Activated T-helper 9 cell treated with anti-CD3 and anti-CD28 coated beads, Interleukin-2, amount 50 U/mL, for 16 hours (primary cell): ENCODE measurements around the gene MIPEP.
"Not testable (repeated sequence)": the region's sequence is repeated elsewhere in the genome, so short reads cannot be mapped to it uniquely, and the experiment has no call there.

Experiments used
- DNase-seq: peaks from one replicate; pipeline ENCODE4 v3.0.0-alpha.2; 2020; ENCODE audit warnings: low read depth

The MIPEP gene

DNA sequence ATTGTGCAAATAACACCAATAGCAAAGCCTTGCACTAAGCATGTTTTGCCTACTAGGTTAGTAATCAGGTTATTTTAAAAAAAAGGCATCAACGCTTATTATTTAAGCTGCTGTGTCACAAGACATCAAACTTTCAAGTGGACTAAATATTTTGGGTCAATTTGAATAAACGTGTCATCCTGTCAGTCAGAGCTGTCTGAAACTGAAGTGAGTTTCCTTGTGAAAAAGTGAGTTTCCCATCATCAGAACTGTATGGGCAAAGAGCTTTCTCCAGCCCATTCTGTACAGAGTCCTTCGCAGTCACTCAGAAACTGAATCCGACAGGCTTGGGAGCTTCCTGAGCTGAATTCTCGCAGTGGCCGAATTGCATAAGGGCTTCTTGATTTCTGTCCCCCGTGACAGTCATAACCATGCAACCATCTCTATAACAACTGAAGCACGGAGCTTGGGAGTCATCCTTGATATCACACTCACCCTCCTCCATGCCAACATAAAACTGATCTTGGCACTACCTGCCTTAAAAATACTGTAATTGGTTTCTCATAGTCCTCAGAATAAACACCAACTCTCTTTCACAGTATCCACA lies 139.8 kb downstream of the MIPEP start:
- no peak for DNase-seq

DNA sequence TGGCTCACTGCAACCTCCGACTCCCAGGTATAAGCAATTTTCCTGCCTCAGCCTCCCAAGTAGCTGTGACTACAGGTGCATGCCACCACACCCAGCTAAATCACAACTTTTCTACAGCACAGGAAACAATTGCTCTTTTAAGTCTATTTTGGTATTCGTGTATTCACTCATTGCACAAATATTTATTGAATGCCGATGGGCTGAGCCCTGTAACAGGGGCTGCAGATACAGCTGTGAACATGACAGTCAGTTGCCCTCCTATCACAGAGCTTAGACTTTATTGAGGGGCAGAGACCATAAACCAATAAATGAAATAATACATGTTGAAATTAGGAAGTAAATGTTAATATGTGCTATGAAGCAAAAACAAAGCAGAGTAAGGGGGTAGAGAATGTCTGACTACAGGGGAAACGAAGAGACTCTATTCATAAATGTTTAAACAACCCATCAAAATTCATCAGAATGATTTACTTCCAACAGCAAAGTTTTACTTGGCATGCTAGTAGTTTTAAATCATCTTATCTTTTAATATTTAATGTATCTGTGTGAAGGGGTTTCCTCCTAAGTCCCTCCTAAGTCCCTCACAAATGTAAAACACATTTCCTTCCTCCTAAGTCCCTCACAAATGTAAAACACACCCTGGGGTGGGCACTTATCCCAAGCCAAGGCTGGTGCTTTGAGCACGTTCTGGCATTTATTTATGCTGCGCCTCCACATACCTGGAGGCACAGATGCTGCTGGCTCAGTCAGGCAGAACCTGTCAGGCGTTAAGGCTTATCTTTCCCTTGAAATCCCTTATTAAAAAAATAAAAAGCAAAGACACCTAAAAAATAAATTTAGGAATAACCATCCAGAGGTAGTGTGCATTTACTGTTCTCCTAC lies 140.8 kb downstream of the MIPEP start:
- no peak for DNase-seq

DNA sequence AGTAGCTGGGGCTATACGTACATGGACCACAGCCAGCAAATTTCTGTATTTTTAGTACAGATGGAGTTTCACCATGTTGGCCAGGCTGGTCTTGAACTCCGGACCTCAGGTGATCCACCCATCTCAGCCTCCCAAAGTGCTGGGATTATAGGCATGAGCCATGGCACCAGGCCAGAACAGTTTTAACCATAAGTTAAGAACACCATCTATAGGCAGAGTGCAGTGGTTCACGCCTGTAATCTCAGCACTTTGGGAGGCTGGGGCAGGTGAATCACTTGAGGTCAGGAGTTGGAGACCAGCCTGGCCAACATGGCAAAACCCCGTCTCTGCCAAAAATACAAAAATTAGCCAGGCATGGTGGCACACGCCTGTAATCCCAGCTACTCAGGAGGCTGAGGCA lies 143.1 kb downstream of the MIPEP start:
- DNase-seq: not testable (repeated sequence)

DNA sequence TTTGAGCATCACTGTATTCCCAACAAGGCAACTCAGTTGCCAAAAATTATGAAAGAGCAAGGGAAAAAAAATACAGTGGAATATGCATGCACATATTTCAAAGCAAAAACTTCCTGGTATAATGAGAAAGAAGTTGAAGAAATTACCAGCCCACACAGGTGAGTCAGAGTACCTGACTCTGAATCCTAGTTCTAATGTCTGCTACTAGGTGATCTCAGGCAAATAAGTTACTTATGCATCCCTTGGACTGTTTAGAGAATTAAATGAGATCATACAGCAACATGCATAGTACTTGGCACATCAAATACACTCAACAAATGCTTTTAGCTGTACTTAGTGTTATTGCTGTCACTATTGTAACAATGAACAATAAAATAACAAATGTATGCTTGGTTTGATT lies 144.9 kb downstream of the MIPEP start:
- DNase-seq: no peak

DNA sequence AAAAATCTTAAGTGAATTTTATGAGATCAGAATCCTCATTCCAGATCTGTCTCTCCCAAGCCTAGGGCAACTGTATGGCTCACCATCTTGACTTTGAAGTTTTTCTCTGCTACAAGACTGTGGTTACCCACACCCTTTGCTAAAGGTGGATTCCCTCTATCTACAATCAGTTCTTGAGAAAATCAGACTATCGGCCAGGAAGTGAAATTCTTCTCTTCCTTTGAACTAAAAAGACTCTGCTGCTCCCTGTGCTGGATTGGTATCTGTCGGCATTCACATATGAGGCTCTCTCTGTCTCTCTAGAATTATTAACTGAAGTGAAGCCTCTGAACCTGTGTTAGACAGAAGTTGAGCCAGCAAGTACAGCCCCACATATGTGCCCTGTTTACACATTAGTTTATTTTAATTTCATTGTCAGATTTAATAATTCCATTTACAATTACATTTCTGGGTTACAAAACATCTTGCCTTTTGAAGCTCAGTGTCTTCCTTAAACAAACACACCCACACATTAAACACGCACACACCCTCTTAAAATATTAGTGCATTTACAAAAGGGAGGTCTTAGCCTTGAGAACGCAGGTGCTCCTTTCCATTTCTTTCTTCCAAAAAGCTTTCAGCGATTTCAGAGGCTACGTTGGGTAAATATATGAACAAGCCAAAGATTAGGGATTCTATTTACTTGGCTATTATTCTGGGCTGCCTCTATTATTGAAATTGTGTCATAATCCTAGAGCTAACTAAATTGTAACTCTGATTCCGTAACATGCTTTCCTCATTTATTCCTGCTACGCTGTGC lies 145.7 kb downstream of the MIPEP start:
- no peak for DNase-seq

DNA sequence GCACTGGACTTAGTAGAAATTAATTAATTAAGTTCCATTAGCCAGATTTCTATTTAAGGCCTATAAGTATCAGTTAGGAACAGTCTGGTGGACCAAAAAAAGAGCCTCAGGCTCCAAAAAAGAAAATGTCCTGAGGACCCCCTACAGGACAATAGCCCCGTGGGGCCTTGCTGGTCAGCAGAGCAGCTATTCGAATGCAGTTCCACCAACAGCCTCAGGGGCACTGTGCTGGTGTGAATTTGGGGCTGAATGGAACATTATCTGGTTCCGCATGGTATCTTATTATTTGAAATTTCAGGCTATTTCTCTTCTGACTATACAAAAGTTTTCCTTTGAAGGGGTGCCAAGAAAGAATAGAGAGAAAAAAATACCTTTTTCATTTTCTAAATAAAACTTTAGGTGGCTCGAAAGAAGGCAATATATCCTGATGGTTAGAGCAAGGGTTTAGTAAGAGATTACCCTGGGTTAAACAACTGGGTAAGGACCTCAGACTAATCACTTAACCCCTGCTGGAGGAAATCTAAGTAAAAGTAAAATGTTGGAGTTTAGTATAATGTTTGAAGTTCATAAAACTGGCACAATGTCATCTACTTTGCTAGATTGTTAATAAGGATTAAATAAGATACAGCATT lies 147.2 kb downstream of the MIPEP start:
- DNase-seq: no peak

DNA sequence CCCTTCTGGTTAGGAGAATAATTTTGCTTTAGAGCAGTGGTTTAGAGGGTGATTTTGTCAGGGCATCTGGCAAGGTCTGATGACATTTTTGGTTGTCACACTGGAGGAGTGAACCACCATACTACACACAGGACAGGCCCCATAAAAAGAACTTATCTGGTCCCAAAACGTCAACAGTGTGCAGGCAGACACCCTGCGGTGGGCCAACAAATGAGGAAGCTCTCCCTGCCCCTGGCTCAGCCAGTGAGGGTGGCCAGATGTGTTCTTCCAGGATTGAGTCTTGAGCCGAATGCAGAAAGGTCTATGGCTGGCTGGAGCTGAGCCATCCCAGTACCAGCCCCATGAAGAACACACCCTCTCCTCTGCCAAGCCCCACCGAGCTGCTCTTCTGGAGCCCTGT lies 149.2 kb downstream of the MIPEP start:
- no peak for DNase-seq

DNA sequence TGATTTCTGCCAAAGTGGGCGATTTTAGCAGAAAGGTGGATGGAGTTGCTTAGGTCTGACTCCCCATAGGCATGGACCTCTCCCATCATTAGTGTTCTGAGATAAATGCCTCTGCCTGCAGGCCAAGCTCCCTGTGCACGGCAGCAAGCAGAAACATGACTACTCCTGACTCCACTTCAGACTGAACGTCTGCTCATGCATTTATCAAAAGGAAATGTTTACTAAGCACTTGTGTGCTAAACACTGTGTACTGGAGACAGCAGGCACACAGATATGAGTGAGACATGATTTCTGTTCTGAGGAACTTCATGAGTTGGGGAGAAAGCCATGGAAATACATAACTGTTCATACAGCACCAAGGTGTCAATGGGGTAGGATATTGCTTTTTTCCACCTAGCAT lies 149.6 kb downstream of the MIPEP start:
- no peak for DNase-seq

DNA sequence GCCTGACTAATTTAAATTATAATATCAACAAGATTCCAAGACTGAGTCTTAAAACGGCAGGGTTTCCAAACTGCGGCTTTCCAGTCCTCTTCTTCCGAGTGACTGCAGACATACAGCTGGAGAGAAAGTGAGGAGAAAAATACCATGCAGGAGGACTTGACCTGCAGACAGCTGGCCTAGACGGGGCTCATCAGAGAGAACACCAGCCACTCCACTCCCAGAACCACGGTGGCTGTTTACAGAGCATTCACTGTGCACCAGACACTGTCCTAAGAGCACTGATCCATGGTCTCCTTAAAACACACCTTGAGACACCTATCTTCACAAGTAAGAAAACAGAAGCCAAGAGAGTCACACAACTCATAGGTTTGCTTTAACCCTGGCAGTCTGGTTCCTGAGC lies 152.7 kb downstream of the MIPEP start:
- no peak for DNase-seq

DNA sequence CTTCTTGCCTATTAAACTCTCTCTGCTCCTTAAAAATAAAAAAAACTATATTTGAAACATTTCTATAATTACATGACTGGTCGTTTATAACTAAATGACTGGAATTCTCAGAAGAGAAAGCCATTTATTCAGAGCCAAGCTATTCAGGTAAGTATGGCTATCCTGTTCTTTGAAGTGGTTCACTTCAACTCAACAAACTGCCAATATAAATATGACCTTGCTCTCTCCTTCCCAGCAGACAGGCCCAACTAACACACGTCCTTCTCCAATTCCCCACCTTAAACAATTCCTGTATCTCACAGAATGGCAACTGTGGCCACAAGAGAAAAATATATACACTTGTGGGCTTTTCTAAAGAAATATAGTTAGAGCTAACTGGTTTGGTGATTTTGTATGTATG lies 153.9 kb downstream of the MIPEP start:
- no peak for DNase-seq

DNA sequence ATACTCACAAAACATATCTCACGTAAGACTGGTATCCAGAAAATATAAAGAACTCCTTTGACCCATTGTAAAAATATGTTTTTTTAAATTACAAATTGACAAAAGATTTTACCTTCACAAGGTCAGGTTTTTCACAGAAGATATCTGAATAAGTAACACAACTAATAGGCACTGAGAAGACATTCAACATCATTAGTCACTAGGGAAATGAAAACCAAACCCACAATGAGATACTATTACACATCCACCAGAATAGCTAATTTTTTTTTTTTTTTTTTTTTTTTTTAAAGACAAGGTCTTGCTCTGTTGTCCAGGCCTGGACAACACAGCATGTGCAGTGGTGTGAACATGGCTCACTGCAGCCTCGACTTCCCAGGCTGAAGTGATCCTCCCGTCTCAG lies 157.5 kb downstream of the MIPEP start:
- DNase-seq: no peak

DNA sequence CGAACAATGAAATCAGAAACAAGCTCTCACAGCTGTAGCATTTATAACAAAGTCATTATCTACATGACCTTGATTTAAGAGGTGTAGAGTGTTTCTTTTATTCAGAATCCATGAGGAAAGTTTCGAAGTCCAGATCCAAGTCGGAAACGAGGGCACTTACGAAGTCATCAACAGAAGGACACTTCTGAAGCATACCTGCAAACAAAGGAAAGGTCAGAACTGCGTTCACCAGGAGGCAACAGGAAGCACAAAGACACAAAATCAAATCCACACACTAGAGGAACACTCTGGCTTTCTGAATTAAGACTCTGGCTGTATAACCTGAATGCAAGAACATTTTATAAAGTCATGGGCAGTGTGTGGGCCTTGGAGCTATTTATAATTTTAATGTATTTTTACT lies 158.9 kb downstream of the MIPEP start:
- no peak for DNase-seq

DNA sequence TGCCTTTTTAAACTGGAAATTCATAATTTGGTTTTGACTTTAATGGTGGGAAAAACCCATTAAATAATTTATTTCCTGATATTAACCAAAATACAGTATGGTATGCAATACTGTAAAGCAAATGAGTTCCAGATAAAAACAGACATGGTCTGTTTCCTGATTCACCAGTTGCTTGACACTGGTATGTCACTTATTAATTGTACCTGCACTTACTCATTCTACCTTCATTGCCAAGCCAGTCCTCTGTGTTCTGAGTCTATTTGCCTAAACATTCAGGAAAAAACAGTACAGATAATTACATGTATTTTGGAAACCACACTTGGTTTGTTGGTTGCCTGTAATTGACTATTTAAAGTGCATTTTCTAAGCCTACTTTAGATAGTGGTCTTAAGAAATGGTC lies 159.7 kb downstream of the MIPEP start:
- no peak for DNase-seq

DNA sequence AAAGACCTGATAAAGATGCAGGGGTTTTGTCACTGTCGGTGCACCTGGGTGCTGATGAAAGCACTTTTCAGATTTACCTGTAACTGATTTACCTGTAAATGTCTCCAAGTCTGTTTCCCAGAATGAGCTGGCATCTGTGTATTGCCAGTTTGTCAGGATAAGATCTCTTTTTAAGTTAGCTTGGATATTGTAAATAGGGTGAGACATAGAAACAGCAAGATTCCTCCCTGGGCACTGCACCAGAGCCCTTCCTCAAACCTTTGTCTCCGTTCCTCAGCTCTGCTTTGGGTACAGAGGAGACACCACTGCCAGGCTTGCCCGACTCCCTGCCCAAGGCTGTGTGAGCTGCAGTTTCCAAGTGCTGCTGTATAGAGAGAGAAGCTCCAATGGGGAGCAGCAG lies 160.4 kb downstream of the MIPEP start:
- DNase-seq: no peak

DNA sequence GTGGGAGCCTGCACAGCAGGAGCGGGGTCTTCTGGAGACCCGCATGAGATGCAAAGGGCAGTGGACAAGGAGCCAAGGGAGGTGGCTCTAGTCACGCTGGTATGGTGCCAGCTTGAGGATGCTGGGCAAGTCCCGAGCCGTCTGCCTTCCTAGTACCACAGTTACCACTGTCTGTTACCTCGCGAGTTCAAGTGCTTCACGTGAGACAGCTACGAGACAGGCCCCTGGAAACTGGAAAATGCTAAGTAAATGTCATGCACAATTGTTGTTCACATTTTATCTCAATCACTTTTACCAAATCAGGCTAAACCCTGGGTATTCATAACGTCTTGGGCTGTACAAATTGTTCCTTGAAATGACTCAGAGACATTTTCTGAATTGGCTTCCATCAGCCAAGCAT lies 163.3 kb downstream of the MIPEP start:
- no peak for DNase-seq

DNA sequence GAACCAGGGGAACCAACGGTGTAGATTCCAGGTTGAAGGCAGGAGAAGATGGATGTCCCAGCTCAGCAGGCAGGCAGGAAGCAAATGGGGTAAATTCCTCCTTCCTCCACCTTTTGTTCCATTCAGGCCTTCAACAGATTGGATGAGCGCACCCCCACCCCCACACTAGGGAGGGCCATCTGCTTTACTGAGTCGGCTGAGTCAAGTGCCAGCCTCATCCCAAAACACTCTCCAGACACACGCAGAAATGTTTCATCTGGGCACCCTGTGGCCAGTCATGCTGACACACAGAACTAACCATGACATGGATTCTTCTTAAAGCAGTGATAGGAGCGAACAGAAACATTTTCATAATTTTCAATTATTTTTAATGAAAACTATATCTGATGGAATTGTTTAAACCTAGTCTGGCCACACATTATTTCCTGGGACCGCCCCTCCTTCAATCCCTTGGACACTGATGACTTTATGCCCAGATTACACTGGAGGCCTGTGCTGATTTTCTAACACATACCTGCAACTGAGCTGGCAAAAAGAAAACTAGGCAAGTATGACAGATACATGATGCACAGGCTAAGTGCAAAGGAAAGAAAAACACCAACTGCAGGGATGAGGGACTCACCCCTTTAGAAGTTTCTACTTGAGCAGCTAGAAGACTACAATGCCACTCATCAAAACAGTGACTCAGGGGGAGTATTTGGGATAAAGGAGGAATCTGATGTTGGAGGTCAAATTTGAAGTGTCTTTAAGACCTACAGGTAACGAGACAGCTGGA lies 164.8 kb downstream of the MIPEP start:
- DNase-seq: no peak

DNA sequence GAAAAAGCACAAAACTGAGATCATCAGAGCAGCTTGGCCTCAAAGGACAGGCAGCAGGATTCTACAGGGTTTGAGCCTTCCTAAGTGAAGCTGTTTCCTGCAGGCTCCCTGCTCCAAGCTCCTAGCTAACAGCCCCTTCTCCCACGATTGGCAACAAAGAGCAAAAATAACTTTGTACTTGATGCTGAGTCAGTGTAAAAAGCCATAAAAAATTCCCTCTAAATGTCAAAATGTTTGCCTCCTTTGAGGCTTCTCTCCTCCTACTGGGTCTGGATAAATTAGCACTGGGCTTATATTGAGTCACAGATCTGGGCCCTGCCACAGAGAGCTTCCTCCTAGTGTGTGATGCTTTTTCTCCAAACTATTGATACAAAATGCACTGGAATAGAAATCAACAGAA lies 165.7 kb downstream of the MIPEP start:
- DNase-seq: no peak

DNA sequence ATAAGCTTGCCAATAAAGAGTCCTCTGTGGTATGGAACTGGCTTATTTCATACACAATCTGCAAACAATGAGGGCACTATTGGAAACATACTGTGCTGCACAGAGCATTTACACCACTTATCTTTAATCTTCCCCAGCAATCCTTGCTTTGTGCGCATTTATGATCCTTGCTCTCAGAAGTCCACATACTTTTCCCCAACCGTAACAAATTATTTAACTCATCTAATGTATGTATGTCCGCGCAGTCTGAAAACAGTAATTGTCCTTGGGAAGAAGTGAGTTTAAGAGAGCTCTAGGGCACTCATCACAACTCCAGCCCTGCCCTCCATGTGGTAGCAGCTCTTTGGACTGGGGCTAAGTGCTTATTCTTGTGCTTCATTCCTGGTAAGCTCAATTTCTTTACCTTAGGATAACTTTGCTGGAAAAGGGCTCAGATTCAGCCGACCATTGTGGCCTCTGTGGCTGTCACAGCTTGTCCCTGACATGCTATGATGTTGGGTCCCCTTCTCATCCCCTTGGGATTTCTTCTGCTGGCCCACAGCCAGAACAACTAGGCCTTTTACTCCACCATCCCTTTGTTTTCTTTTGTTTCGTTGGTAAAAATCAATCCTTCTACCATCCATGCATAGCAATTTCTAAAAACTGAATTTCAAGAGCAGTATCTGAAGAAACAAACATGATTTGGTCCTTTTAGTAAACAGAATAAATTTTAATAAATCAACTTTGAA lies 166.3 kb downstream of the MIPEP start:
- DNase-seq: no peak

DNA sequence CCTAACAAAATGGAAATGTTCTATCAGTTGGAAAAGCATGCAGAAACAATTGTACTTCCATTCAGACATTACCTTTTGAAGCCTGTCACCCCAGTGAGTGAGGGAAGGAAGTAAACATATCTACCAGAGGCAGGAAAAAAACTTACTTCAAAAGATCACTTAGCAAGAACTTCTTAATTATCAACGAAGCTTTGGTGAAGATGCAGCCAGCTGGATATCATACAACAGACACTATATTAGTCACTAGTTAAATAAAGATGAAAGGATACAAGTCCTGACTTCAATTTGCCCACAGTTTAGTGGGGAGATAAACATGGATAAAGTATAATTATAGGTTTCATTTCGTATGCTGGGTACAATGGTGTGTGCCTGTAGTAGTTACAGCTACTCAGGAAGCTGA lies 170.2 kb downstream of the MIPEP start:
- no peak for DNase-seq

DNA sequence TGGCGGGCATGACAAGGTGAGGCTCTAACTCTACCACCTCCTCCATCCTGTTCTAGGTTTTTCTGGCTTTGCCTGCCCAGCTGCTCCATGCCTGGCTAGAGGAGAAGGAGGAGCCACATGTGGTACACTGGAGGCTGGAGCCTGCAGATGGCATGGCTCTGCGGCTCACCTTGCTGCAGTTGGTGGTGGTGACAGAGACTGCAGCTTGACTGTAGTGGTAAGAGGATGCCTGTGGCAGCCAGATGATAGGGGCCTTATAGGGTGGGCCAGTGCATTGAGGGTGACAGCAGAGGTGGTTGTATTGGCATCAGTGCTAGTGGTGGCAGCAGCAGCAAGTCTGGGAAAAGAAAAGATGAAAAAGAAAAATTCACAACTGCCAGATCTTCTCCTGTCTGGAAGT lies 172.8 kb downstream of the MIPEP start:
- no peak for DNase-seq

DNA sequence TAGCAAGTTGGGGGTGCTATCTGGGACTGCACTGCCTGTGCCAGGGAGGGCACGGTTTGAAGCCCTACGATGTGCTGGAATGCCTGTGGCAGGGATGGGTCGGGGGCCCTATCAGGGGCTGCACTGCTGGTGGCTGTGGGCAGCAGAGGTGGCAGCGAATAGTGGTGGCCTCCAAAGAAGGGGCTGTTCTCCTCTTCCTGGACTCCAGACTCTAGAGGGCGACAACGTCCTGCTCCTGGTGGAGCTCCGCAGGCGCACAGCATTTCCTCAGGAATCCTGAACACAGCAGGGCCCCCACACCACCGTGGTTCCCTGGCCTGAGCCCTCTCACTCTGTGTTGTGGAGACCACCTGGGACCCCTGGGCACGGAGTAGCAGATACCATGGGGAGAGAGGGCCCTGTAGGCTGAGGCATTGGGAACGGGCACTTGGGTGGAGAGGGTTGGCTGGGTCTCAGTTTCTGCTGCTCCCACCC lies 173.4 kb downstream of the MIPEP start:
- no peak for DNase-seq
